Measurements from ENCODE around the gene ANO2. TPM values are rescaled to one million over a fixed set of nuclear protein-coding genes. Genes with fewer than 3 reads are reported as not detected.

The ANO2 gene
- total RNA-seq, 1 donor from 2014 or later: 1.7 TPM

- no peak overlapping the region for H3K4me3 ChIP-seq (ENCODE audit: low read depth, low read length)
- DNase-seq (ENCODE audit: low read depth): no peak
- TF ChIP-seq CTCF (conservative IDR thresholded peaks at IDR 0.05; ENCODE audit: low read depth, low read length): no peak
These were observed 354.7 kb downstream of the ANO2 start for GRCh38 chr12:5590316-5590715.

GRCh38 chr12:5589054-5589453 lies 356.0 kb downstream of the ANO2 start:
- no peak for DNase-seq (ENCODE audit: low read depth)
- TF ChIP-seq CTCF (conservative IDR thresholded peaks at IDR 0.05; ENCODE audit: low read depth, low read length): no peak

GRCh38 chr12:5588591-5588990 lies 356.5 kb downstream of the ANO2 start:
- DNase-seq (ENCODE audit: low read depth): no peak
- no peak overlapping the region for H3K4me3 ChIP-seq (ENCODE audit: low read depth, low read length)
- no peak for TF ChIP-seq CTCF (conservative IDR thresholded peaks at IDR 0.05; ENCODE audit: low read depth, low read length)

More at GRCh38 chr12:5589054-5589453, 356.0 kb downstream of the ANO2 start:
- no peak overlapping the region for H3K4me3 ChIP-seq (ENCODE audit: low read depth, low read length)

- no peak for DNase-seq (ENCODE audit: low read depth)
- no peak for TF ChIP-seq CTCF (conservative IDR thresholded peaks at IDR 0.05; ENCODE audit: low read depth, low read length)
- no peak overlapping the region for H3K4me3 ChIP-seq (ENCODE audit: low read depth, low read length)
These were observed 356.9 kb downstream of the ANO2 start for GRCh38 chr12:5588176-5588575.

- DNase-seq (ENCODE audit: low read depth): no peak
- no peak for TF ChIP-seq CTCF (conservative IDR thresholded peaks at IDR 0.05; ENCODE audit: low read depth, low read length)
- no peak overlapping the region for H3K4me3 ChIP-seq (ENCODE audit: low read depth, low read length)
These were observed 357.3 kb downstream of the ANO2 start for GRCh38 chr12:5587711-5588121.

- no peak overlapping the region for H3K4me3 ChIP-seq (ENCODE audit: low read depth, low read length)
- no peak for DNase-seq (ENCODE audit: low read depth)
- TF ChIP-seq CTCF (conservative IDR thresholded peaks at IDR 0.05; ENCODE audit: low read depth, low read length): no peak
These were observed 358.9 kb downstream of the ANO2 start for GRCh38 chr12:5586201-5586600.

- no peak for DNase-seq (ENCODE audit: low read depth)
- H3K4me3 ChIP-seq (ENCODE audit: low read depth, low read length): no peak overlapping the region
- TF ChIP-seq CTCF (conservative IDR thresholded peaks at IDR 0.05; ENCODE audit: low read depth, low read length): no peak
These were observed 359.9 kb downstream of the ANO2 start for GRCh38 chr12:5585178-5585577.

Measured in epithelial cell of proximal tubule (primary cell).